SK-N-MC (cell line): ENCODE results near the gene HADHA.

Experiments used
- EZH2 ChIP-seq: fragments of 200-600 bp; sonication (generic); IDR thresholded peaks from one replicate; pipeline ENCODE4 v1.6.1; 2017; ENCODE audit warnings: antibody characterized with exemption
- FOXP2 ChIP-seq: optimal IDR thresholded peaks from 2 replicates; pipeline ENCODE3; 2011; ENCODE audit warnings: mild to moderate bottlenecking, moderate library complexity; ENCODE audit not compliant: insufficient read depth; ENCODE audit errors: extremely low read length, control extremely low read depth
- POLR2AphosphoS5 ChIP-seq: IDR thresholded peaks from 2 replicates; pipeline ENCODE4 v1.6.1; 2012; ENCODE audit warnings: mild to moderate bottlenecking, low read depth, low read length, borderline replicate concordance

GRCh38 chr2:26185304-26185928 lies 59.0 kb downstream of the HADHA start:
- TF ChIP-seq POLR2AphosphoS5 (no peak), EZH2 (no peak), FOXP2 (no peak)
